Skeletal muscle tissue (tissue), 4 donors: ENCODE results near the gene TCF12. TPM values are rescaled to one million over a fixed set of nuclear protein-coding genes. Genes with fewer than 3 reads are reported as not detected.

Experiments
- H3K27ac ChIP-seq: one replicate; pipeline ENCODE4 v1.7.0; 2013; ENCODE audit warnings: mild to moderate bottlenecking, low read depth, low read length, inconsistent platforms
- H3K27me3 ChIP-seq, 3 donors: one replicate each; pipeline ENCODE4 v1.7.0; 2013; ENCODE audit warnings: low read length in 3 of 3; ENCODE audit not compliant: control insufficient read depth in 3 of 3, insufficient read depth in 3 of 3
- H3K36me3 ChIP-seq, 3 donors: one replicate each; pipeline ENCODE4 v1.7.0; 2013; ENCODE audit warnings: low read length in 3 of 3; ENCODE audit not compliant: control insufficient read depth in 3 of 3, insufficient read depth in 3 of 3
- H3K4me1 ChIP-seq, 3 donors: one replicate each; pipeline ENCODE4 v1.7.0; 2013; ENCODE audit warnings: low read length in 3 of 3, mild to moderate bottlenecking in 3 of 3; ENCODE audit not compliant: control insufficient read depth in 3 of 3, insufficient read depth in 3 of 3
- H3K4me3 ChIP-seq, 3 donors: one replicate each; pipeline ENCODE4 v1.7.0; 2013; ENCODE audit warnings: low read length in 3 of 3
- H3K9ac ChIP-seq, 3 donors: one replicate each; pipeline ENCODE4 v1.7.0; 2013; ENCODE audit warnings: low read length in 3 of 3, mild to moderate bottlenecking in 3 of 3, moderate library complexity in 2 of 3, low read depth in 1 of 3
- H3K9me3 ChIP-seq, 3 donors: one replicate each; pipeline ENCODE4 v1.7.0; 2013; ENCODE audit warnings: low read length in 3 of 3; ENCODE audit not compliant: control insufficient read depth in 3 of 3
- total RNA-seq: library from RNA; depleted of rRNA; stranded (reverse); fragments of >200 nt; gene quantifications from one replicate; pipeline ENCODE4 v1.2.3, GENCODE V29; 2014
- donor health status: Osteomylitis.

Gene TCF12
- total RNA-seq, 1 donor from 2014 or later = 136 TPM

DNA sequence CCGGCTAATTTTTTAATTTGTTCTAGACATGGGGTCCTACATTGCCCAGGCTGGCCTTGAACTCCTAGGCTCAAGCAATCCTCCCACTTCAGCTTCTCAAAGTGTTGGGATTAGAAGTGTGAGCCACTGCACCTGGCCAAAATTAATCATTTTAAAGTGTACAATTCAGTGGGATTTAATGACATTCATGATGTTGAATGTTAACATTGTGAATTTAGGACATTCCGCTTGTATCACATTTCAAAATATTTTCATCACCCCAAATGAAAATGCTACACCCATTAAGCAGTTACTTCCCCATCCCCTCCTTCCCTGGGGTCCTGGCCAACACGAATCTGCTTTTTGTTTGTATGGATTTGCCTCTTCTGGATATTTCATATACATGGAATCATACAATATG is 395.8 kb downstream of the TCF12 start:
- Histone ChIP-seq H3K4me3 (no peak overlapping the region), H3K9ac (no peak overlapping the region), H3K4me1 (peaks cover 0 to 13% (median 8%) of the 10 kb centered on the region in 3 donors), H3K27me3 (no peaks in the 10 kb centered on the region), H3K9me3 (peaks cover 0 to 2% (median 0%) of the 10 kb centered on the region in 3 donors), H3K27ac (no peak overlapping the region), H3K36me3 (no peaks in the 10 kb centered on the region)

GRCh38 chr15:57316451-57316850 is 398.0 kb downstream of the TCF12 start:
- Histone ChIP-seq H3K27me3 (no peaks in the 10 kb centered on the region), H3K4me3 (no peak overlapping the region), H3K9ac (no peak overlapping the region), H3K36me3 (no peaks in the 10 kb centered on the region), H3K27ac (no peak overlapping the region), H3K4me1 (peaks cover 6 to 13% (median 11%) of the 10 kb centered on the region in 3 donors), H3K9me3 (peaks cover 0 to 2% (median 0%) of the 10 kb centered on the region in 3 donors)

DNA sequence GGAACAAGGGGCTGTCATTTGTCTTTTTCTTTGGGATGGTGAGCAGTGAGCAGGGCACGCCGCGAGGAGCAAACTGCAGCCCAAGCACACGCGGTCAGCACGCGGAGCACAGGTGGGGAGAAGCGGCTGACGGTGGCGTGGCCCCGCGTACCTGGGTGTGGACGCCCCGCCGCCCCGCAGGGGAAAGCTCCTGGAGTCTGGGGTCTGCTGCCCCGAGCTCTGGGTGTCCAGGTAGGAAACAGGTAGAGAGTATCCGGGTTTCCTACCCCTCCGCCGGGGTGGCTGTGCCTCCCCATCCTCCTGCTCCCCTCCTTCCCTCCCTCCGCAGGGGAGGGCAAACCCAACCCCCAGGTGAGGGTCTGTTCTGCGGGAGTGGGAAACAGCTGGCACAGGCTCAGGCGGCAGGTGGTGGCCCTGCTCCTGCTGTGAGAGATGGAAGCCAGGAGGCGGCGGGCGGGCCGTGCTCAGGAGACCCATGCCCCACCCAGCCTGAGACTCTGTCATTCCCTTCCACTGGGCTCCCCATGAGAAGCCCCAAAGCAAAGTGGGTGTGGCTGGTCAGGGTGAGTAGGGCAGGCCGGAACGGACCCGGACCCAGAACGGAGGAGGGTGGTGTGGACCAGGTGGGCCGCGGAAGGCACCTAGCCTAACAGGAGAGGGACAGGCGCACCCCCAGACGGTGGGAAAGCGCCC is 400.9 kb downstream of the TCF12 start:
- H3K36me3 ChIP-seq = no peaks in the 10 kb centered on the region
- no peak overlapping the region for H3K27ac ChIP-seq
- H3K4me1 ChIP-seq = peaks cover 0 to 6% (median 4%) of the 10 kb centered on the region in 3 donors
- peaks cover 0 to 2% (median 0%) of the 10 kb centered on the region in 3 donors for H3K9me3 ChIP-seq
- no peaks in the 10 kb centered on the region for H3K27me3 ChIP-seq
- no peak overlapping the region for H3K9ac ChIP-seq
- H3K4me3 ChIP-seq = no peak overlapping the region

GRCh38 chr15:57319919-57320560 is 401.6 kb downstream of the TCF12 start:
- Histone ChIP-seq H3K27ac (peak overlapping the region; percentile 48), H3K4me1 (peaks cover 0 to 6% (median 4%) of the 10 kb centered on the region in 3 donors), H3K36me3 (no peaks in the 10 kb centered on the region), H3K9me3 (peaks cover 0 to 2% (median 0%) of the 10 kb centered on the region in 3 donors), H3K9ac (no peak overlapping the region), H3K4me3 (no peak overlapping the region), H3K27me3 (no peaks in the 10 kb centered on the region)

GRCh38 chr15:57320631-57321220 is 402.3 kb downstream of the TCF12 start:
- H3K4me3 ChIP-seq = peak overlapping the region in 1 of 3 donors; percentile 13
- no peaks in the 10 kb centered on the region for H3K27me3 ChIP-seq
- peaks cover 0 to 6% (median 4%) of the 10 kb centered on the region in 3 donors for H3K4me1 ChIP-seq
- H3K9me3 ChIP-seq = peaks cover 0 to 2% (median 0%) of the 10 kb centered on the region in 3 donors
- no peaks in the 10 kb centered on the region for H3K36me3 ChIP-seq
- peak overlapping the region; percentile 48 for H3K27ac ChIP-seq
- no peak overlapping the region for H3K9ac ChIP-seq

DNA sequence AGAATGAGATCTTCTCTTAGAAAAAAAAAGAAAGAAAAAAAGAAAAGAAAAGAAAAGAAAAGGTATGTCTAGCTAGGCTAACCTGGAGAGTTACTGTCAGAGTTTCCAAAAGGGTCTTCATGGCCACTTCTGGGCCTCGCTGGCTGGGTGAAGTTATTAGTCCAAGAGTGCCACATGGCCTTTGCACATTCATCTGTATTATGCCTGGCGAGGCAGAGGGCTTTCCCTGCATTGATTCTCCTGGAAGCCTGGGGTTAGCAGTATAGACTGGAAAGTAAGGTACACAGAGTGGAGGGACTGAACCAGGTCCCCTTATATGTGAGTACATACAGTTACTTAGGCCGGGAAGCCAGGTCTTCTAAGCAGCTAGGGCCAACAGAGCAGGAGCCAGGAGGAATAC is 403.0 kb downstream of the TCF12 start:
- Histone ChIP-seq H3K27me3 (no peaks in the 10 kb centered on the region), H3K4me1 (peaks cover 0 to 6% (median 4%) of the 10 kb centered on the region in 3 donors), H3K27ac (no peak overlapping the region), H3K4me3 (no peak overlapping the region), H3K9me3 (peaks cover 0 to 2% (median 0%) of the 10 kb centered on the region in 3 donors), H3K9ac (no peak overlapping the region), H3K36me3 (no peaks in the 10 kb centered on the region)

DNA sequence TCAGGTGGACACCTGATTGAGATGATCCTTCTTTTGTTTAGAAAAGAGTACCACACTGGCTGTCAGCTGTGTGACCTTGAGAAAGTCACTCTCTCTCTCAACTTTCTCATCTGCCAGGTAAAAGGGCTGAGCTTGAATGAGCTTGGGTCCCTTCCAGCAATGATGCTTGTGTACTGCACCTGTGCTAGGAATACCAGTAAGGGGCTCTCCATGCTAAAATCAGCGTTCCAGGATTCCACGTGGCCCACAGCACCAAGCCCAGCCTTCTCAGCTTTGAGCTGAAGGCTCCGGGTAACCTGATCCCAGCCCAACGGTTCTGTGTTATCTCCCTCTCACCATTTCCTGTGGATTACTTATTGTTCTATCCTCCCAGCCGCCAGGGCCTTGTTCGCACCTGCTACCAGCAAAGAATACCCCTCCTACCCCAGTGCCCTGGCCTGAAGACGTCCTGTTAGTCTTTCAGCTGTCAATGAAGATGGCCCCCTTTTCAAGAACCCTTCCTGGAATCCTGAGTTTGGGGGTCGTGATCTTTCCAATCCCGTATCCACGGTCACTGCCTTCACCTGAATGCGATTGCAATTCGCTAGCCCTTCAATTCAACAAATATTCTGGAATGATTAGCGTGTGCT is 403.6 kb downstream of the TCF12 start:
- Histone ChIP-seq H3K9me3 (peaks cover 0 to 2% (median 0%) of the 10 kb centered on the region in 3 donors), H3K27ac (no peak overlapping the region), H3K4me1 (peaks cover 1 to 8% (median 4%) of the 10 kb centered on the region in 3 donors), H3K9ac (no peak overlapping the region), H3K36me3 (no peaks in the 10 kb centered on the region), H3K4me3 (no peak overlapping the region), H3K27me3 (peaks cover 0 to 2% (median 0%) of the 10 kb centered on the region in 3 donors)

GRCh38 chr15:57322602-57323250 is 404.3 kb downstream of the TCF12 start:
- Histone ChIP-seq H3K4me1 (peaks cover 3 to 9% (median 4%) of the 10 kb centered on the region in 3 donors), H3K27me3 (peaks cover 0 to 3% (median 0%) of the 10 kb centered on the region in 3 donors), H3K36me3 (no peaks in the 10 kb centered on the region), H3K9ac (no peak overlapping the region), H3K27ac (no peak overlapping the region), H3K4me3 (no peak overlapping the region), H3K9me3 (peaks cover 0 to 2% (median 0%) of the 10 kb centered on the region in 3 donors)

GRCh38 chr15:57323299-57323805 is 404.9 kb downstream of the TCF12 start:
- Histone ChIP-seq H3K36me3 (no peaks in the 10 kb centered on the region), H3K9ac (no peak overlapping the region), H3K9me3 (peaks cover 0 to 2% (median 0%) of the 10 kb centered on the region in 3 donors), H3K27me3 (peaks cover 0 to 5% (median 0%) of the 10 kb centered on the region in 3 donors), H3K4me1 (peaks cover 3 to 9% (median 4%) of the 10 kb centered on the region in 3 donors), H3K27ac (no peak overlapping the region), H3K4me3 (no peak overlapping the region)
